Mesenchymal stem cell (in vitro differentiated cells and primary cell): ENCODE data around the gene HOXA6.

ENCODE experiments used
- DNase-seq: peaks from one replicate; pipeline ENCODE4 v3.0.0-alpha.2; 2013
- H2AFZ ChIP-seq: one replicate; pipeline ENCODE4 v1.6.1; 2013; ENCODE audit warnings: low read depth, mild to moderate bottlenecking, control low read depth, inconsistent platforms, low read length, moderate library complexity
- H2AK5ac ChIP-seq: 2 replicates; pipeline ENCODE4 v1.6.1; 2013; ENCODE audit warnings: low read length, moderate library complexity, mild to moderate bottlenecking, inconsistent platforms; ENCODE audit not compliant: severe bottlenecking
- H2BK120ac ChIP-seq: one replicate; pipeline ENCODE4 v1.6.1; 2013; ENCODE audit warnings: low read depth, mild to moderate bottlenecking, inconsistent platforms, low read length, moderate library complexity
- H2BK12ac ChIP-seq, 2 experiments: one replicate each; pipeline ENCODE4 v1.6.1; 2013; ENCODE audit warnings: inconsistent platforms in 2 of 2, low read length in 2 of 2, mild to moderate bottlenecking in 2 of 2, moderate library complexity in 2 of 2, control low read depth in 1 of 2
- H2BK15ac ChIP-seq: one replicate; pipeline ENCODE4 v1.6.1; 2013; ENCODE audit warnings: mild to moderate bottlenecking, low read depth, inconsistent platforms; ENCODE audit not compliant: poor library complexity, severe bottlenecking
- H2BK5ac ChIP-seq: 2 replicates; pipeline ENCODE4 v1.6.1; 2013; ENCODE audit warnings: low read depth, mild to moderate bottlenecking, low read length, control low read depth, inconsistent platforms; ENCODE audit not compliant: poor library complexity, severe bottlenecking
- H3K14ac ChIP-seq, 2 experiments: one replicate each; pipeline ENCODE4 v1.6.1; 2013; ENCODE audit warnings: inconsistent platforms in 2 of 2, low read length in 2 of 2, control low read depth in 1 of 2, mild to moderate bottlenecking in 1 of 2, moderate library complexity in 1 of 2
- H3K18ac ChIP-seq, 2 experiments: one replicate each; pipeline ENCODE4 v1.6.1; 2013; ENCODE audit warnings: inconsistent platforms in 2 of 2, low read length in 2 of 2, control low read depth in 1 of 2, low read depth in 1 of 2, mild to moderate bottlenecking in 1 of 2
- H3K23ac ChIP-seq, 2 experiments: one replicate each; pipeline ENCODE4 v1.6.1; 2013; ENCODE audit warnings: inconsistent platforms in 2 of 2, low read length in 2 of 2, mild to moderate bottlenecking in 2 of 2, moderate library complexity in 2 of 2, control low read depth in 1 of 2
- H3K27ac ChIP-seq: 2 replicates; pipeline ENCODE4 v1.5.1; 2013; ENCODE audit warnings: mild to moderate bottlenecking, moderate library complexity, low read length, control low read depth, inconsistent platforms; ENCODE audit not compliant: poor library complexity, severe bottlenecking
- H3K27me3 ChIP-seq, 2 experiments: 2 replicates each; pipeline versions ENCODE4 v1.6.1 to v1.7.0; 2013; ENCODE audit warnings: low read length in 2 of 2, mild to moderate bottlenecking in 2 of 2, moderate library complexity in 2 of 2, control low read depth in 1 of 2, inconsistent platforms in 1 of 2; ENCODE audit not compliant: control insufficient read depth in 1 of 2, insufficient read depth in 1 of 2
- H3K36me3 ChIP-seq, 2 experiments: 2 replicates each; pipeline versions ENCODE4 v1.6.1 to v1.7.0; 2013; ENCODE audit warnings: low read length in 2 of 2, control low read depth in 1 of 2, inconsistent platforms in 1 of 2, low read depth in 1 of 2, mild to moderate bottlenecking in 1 of 2; ENCODE audit not compliant: insufficient read depth in 2 of 2, control insufficient read depth in 1 of 2
- H3K4ac ChIP-seq, 2 experiments: one replicate each; pipeline ENCODE4 v1.6.1; 2013; ENCODE audit warnings: inconsistent platforms in 2 of 2, low read length in 2 of 2, mild to moderate bottlenecking in 2 of 2, moderate library complexity in 2 of 2, control low read depth in 1 of 2, low read depth in 1 of 2
- H3K4me1 ChIP-seq: 2 replicates; pipeline ENCODE4 v1.6.1; 2013; ENCODE audit warnings: low read depth, low read length, control low read depth; ENCODE audit not compliant: control insufficient read depth, insufficient read depth
- H3K4me2 ChIP-seq: 2 replicates; pipeline ENCODE4 v1.6.1; 2013; ENCODE audit warnings: low read length, mild to moderate bottlenecking, inconsistent platforms; ENCODE audit not compliant: poor library complexity, severe bottlenecking
- H3K4me3 ChIP-seq, 2 experiments: 2 replicates each; pipeline versions ENCODE4 v1.5.1 to v1.7.0; 2013; ENCODE audit warnings: low read length in 2 of 2, mild to moderate bottlenecking in 2 of 2, control low read depth in 1 of 2, low read depth in 1 of 2; ENCODE audit not compliant: insufficient read depth in 1 of 2
- H3K79me1 ChIP-seq: replicated peaks from 2 replicates; pipeline ENCODE4 v1.6.1; 2013; ENCODE audit warnings: mild to moderate bottlenecking, control low read depth, low read length, inconsistent platforms; ENCODE audit not compliant: poor library complexity, severe bottlenecking
- H3K9ac ChIP-seq: 2 replicates; pipeline ENCODE4 v1.7.0; 2013; ENCODE audit warnings: mild to moderate bottlenecking, low read length, moderate library complexity
- H3K9me3 ChIP-seq: 2 replicates; pipeline ENCODE4 v1.7.0; 2013; ENCODE audit warnings: mild to moderate bottlenecking, low read length; ENCODE audit not compliant: control insufficient read depth
- H4K8ac ChIP-seq: one replicate; pipeline ENCODE4 v1.6.1; 2013; ENCODE audit warnings: inconsistent platforms, mild to moderate bottlenecking, low read length, moderate library complexity
- H4K91ac ChIP-seq: one replicate; pipeline ENCODE4 v1.6.1; 2013; ENCODE audit warnings: mild to moderate bottlenecking, low read length, inconsistent platforms
- WGBS: methylation state at CpG from one replicate; pipeline ENCODE4 v1.1.7; 2013; ENCODE audit warnings: mixed read lengths; 5-methylcytosine and 5-hydroxymethylcytosine counted together

Gene HOXA6

GRCh38 chr7:27101171-27101956 lies 46.2 kb downstream of the HOXA6 start:
- peak overlapping the region in 1 of 2 experiments; percentile 23 for H2BK12ac ChIP-seq
- H3K4me2 ChIP-seq: peak overlapping the region; percentile 92
- DNase-seq: peak; percentile 67
- H3K9ac ChIP-seq: peak overlapping the region; percentile 96
- peaks cover 7 to 13% of the 10 kb centered on the region in 2 experiments for H3K36me3 ChIP-seq
- H3K18ac ChIP-seq: peak overlapping the region; percentile 65 to 76
- H2AFZ ChIP-seq: no peak overlapping the region
- H3K27me3 ChIP-seq: no peaks in the 10 kb centered on the region
- H3K9me3 ChIP-seq: no peaks in the 10 kb centered on the region
- peak overlapping the region; percentile 3 for H2BK15ac ChIP-seq
- peaks cover 11% of the 10 kb centered on the region for H3K4me1 ChIP-seq
- no peak overlapping the region for H3K14ac ChIP-seq
- H3K4ac ChIP-seq: peak overlapping the region; percentile 24 to 37
- H2AK5ac ChIP-seq: peak overlapping the region; percentile 55
- WGBS: 7% methylated on average over 25 of the region's 25 CpGs
- H3K23ac ChIP-seq: no peak overlapping the region
- H3K27ac ChIP-seq: peak overlapping the region; percentile 92
- H3K79me1 ChIP-seq: no peaks in the 10 kb centered on the region
- H2BK5ac ChIP-seq: peak overlapping the region; percentile 93
- H4K8ac ChIP-seq: peak overlapping the region; percentile 39
- peak overlapping the region; percentile 50 for H2BK120ac ChIP-seq
- H3K4me3 ChIP-seq: peak overlapping the region; percentile 64 to 69
- no peak overlapping the region for H4K91ac ChIP-seq

DNA sequence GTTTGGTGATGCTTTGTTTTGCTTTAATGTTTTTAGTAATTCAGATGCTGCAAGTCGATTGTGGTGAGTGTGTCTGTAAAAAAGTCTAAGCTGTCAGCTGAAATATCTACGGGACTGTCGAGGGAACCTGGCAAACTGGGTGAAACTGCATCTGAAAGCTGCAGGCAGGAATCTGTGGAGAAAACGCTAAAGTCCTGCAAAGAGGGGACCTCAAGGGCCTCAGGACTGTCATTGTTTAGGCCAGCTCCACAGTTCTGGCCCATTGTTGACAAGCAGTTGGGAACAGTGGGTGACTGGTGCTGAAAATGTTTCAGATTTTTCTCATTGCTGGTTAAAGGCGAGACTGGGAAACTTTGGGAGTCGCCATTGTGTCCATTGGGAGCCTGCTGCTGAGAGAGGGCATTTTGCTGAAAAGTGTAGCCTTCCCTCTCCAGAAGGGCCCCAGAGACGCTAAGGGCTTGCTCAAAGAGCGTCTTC lies 46.8 kb downstream of the HOXA6 start:
- Histone ChIP-seq H2BK120ac (peak overlapping the region; percentile 15), H3K27ac (peak overlapping the region; percentile 92), H4K91ac (no peak overlapping the region), H3K18ac (peak overlapping the region; percentile 34 to 44), H3K23ac (peak overlapping the region in 1 of 2 experiments; percentile 9), H2AK5ac (peak overlapping the region; percentile 36), H3K4me2 (peak overlapping the region; percentile 92), H2AFZ (no peak overlapping the region), H3K4ac (peak overlapping the region; percentile 18 to 79), H4K8ac (no peak overlapping the region), H3K14ac (no peak overlapping the region), H3K36me3 (peaks cover 7 to 13% of the 10 kb centered on the region in 2 experiments), H3K27me3 (no peaks in the 10 kb centered on the region), H2BK15ac (no peak overlapping the region), H3K4me1 (peaks cover 11% of the 10 kb centered on the region), H3K79me1 (no peaks in the 10 kb centered on the region), H3K9ac (peak overlapping the region; percentile 96), H3K4me3 (peak overlapping the region; percentile 46 to 64), H2BK12ac (no peak overlapping the region), H2BK5ac (peak overlapping the region; percentile 5), H3K9me3 (no peaks in the 10 kb centered on the region)
- 23% methylated on average over 8 of the region's 8 CpGs for WGBS
- DNase-seq: no peak

- H3K36me3 ChIP-seq: peaks cover 7 to 13% of the 10 kb centered on the region in 2 experiments
- no peak overlapping the region for H4K8ac ChIP-seq
- no peak overlapping the region for H3K4ac ChIP-seq
- no peak overlapping the region for H2AK5ac ChIP-seq
- no peaks in the 10 kb centered on the region for H3K27me3 ChIP-seq
- H3K4me1 ChIP-seq: peaks cover 13% of the 10 kb centered on the region
- peak overlapping the region; percentile 85 for H3K4me2 ChIP-seq
- no peak overlapping the region for H3K14ac ChIP-seq
- DNase-seq: no peak
- H2BK120ac ChIP-seq: no peak overlapping the region
- H3K9me3 ChIP-seq: no peaks in the 10 kb centered on the region
- H2BK15ac ChIP-seq: no peak overlapping the region
- H3K4me3 ChIP-seq: peak overlapping the region in 1 of 2 experiments; percentile 92
- 65% methylated on average over 4 of the region's 8 CpGs for WGBS
- H3K23ac ChIP-seq: no peak overlapping the region
- no peak overlapping the region for H2AFZ ChIP-seq
- H2BK5ac ChIP-seq: no peak overlapping the region
- peak overlapping the region; percentile 96 for H3K9ac ChIP-seq
- H4K91ac ChIP-seq: no peak overlapping the region
- no peak overlapping the region for H3K18ac ChIP-seq
- no peak overlapping the region for H2BK12ac ChIP-seq
- peak overlapping the region; percentile 84 for H3K27ac ChIP-seq
- H3K79me1 ChIP-seq: no peaks in the 10 kb centered on the region
Observed at GRCh38 chr7:27099453-27100370, 47.9 kb downstream of the HOXA6 start.
